ENCODE measurements around the gene SCUBE3.

The SCUBE3 gene

DNA sequence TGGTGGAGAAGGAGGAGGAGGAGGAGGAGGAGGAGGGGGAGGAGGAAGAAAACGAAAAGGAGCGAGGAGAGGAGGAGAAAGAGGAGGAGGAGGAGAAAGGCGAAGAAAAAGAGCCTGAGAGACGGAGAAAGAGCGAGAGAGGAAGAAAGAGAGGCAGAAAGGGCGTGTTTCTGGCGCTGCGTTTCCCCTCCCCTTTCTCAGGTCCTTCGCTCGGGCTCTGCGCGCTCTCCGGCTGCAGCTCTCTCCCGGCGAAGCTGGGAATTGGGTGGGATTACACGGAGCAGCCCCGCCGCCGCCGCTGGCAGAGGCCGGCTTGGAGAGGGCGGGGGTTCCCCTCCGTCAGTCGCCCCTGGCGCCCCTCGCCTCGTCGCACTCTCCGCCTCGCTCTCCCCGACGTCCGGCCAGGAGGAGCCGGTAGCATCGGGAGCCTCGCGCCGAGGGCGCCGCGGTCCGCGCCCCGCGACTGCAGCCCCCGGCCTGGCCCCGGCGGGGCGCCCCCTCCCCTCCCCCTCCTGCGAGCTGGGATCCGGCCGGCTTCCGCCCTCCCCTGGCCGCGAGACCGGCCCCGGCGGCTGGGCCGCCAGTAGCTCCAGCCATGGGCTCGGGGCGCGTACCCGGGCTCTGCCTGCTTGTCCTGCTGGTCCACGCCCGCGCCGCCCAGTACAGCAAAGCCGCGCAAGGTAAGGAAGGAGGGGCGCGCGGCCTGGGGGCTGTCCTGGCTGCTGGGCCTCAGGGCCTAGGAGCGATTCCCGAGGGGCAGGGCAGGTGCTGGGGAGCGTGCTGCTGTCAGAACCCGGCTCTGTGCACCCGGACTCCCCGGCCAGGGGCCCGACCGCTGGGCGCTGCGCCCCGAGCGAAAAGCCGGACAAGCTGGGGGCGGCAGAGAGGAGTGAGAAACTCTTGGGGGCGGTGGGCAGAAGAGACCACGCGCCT lies at the start of gene SCUBE3:
SCUBE3 (plus strand) TSS at position 133 of the 933 bp plus-strand sequence; CDS start at position 596, 463 bp downstream.
- no peak for DNase-seq (ENCODE audit: low spot score)

DNA sequence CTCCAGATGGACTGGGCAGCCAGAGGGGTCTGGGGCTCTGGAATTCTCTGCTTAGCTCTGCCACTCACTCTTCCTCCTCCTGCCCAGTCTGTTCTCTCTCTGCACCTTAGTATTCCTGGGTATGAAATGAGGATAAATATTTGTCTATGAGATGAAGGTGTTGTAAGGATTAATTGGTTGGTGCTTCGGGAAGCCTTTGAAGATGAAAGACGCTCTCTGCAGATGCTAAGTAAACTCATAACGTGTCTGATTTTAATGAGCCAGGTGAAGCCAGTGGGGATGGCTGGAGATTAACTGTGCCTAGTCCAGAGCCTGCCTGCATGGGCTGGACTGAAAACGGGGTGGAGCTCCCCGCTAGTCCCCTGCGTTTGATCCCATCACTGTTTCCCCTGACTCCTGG lies 49.5 kb upstream of the SCUBE3 start:
- DNase-seq (ENCODE audit: low spot score) = no peak

DNA sequence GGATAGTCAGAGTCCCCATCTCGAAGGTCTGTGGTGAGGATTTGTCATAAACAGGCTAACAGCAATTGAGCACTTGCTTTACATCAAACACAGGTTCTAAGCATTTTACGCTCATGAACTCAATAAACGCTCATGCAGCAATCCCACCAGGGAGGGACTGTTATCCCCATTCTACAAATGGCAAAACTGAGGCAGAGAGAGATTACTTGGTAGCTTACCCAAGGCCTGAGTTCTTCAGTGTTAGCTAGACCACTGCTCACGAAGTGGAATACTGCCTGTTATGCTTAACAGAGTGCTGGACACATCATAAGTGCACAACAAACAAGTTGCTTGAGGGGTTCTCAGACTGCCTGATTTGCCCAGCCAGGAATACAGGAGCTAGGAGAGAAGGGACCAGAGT lies 48.9 kb upstream of the SCUBE3 start:
- DNase-seq (ENCODE audit: low spot score) = no peak

DNA sequence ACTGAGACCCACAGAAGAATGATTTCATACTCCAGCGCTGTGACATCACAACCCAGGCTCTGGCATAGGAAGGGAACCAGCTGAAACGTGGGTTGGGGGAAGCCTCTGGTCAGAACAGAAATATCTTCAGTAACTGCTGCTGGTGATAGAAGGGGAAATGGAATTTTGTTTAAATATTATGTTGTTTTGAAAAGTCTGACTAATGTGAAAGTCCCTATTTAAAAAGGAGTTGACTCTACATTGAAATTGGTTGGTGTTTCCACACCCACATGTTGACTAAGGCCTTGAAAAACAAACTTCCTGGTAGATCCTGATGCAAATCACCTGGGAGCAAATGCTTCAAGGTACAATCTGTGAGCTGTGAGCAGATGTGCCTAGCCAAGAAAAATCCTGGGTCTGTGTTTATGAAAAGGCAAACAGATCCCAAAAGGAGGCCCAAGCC lies 48.1 kb upstream of the SCUBE3 start:
- DNase-seq (ENCODE audit: low spot score) = no peak

DNA sequence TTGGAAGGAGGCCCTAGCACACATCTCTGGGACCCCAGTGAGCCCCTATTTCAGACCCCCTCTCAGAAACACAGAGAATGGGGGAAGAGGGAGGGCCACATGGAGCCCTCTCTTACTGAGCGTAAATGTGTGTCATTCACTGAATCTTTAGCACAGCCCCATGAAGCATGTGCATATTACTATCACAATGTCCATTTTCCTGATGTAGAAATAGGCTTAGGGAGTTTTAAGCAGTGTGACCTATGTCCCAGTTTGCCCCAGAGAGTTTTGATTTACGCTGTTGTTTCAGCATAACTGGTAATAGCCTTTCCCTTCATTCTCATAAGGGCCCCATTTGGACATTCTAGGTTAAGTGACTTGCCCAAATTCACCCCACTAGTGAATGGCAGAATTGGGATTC lies 47.6 kb upstream of the SCUBE3 start:
- no peak for DNase-seq (ENCODE audit: low spot score)

DNA sequence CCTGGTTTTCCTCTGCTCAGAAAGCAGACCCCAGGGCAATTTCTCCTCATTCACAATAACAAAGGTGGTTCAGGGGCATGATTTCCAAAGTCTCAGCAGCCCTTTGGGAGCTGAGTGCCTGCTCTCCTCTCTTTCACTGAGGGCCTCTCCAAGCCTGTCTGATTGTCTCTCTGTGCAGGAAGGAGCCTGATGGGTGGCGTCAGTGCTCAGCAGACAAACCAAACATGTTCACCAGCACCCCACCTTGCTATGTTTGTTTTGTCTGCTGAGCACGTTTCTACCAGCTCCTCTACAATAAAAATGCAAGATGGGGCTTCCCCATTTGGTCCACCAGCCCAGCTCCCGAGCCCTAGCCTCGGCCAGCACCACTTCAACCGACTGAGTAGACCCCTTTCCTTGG lies 47.2 kb upstream of the SCUBE3 start:
- no peak for DNase-seq (ENCODE audit: low spot score)

DNA sequence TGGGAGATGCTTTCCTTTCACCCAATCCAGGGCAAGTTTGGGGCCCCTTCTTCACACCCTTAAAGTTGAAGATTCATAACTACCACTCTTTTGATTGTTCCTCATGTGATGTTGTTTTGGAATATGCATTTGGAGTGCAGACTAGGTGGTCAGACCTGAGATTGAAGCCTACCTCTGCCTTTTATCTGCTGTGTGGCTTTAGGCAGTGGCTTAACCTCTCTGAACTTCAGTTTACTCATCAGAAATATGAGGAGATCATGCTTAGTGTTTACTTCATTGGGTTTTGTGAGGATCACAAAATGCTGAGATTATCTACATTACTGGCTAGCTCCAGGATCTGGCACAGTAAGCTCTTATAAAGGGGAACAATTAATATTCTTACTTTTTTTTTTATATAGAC lies 46.3 kb upstream of the SCUBE3 start:
- DNase-seq (ENCODE audit: low spot score) = no peak

DNA sequence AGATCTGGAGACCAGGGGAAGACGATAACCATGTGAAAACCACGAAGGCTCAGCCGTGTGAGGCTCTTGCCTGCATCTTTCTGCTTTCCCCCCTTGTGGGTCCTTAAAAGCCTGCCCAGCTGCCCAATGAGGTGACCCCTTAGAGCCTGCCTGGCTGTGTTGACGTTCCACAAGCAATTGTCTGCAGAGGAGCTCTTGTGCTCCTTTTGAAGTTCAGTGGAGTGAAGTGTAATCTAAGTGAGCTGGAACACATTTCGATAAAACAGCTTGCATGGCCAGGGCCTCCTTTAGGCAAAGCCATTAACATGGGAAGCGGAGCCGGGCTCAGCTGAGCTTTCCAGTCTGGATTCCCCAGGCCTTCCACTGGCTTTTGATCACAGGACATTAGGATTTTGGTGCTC lies 45.3 kb upstream of the SCUBE3 start:
- DNase-seq (ENCODE audit: low spot score) = no peak

DNA sequence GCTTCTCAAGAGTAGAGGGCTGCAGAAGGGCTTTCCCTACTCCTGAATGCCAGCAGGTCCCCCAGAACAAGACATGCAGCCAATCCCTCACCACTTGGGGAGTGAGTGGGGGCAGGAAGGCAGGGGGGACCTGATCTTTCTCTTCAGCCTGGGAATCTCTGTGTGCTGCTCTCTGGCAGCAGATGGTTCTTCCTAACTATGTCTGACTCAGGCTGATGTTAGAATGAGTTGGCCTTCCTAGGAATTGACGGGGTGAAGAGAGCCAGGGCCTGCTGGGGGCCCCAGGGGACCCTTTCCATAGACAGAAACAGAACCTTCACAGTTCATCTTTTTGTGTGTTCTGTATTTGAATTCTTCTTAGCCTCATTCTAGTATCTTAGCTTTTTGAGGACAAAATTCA lies 43.6 kb upstream of the SCUBE3 start:
- no peak for DNase-seq (ENCODE audit: low spot score)

DNA sequence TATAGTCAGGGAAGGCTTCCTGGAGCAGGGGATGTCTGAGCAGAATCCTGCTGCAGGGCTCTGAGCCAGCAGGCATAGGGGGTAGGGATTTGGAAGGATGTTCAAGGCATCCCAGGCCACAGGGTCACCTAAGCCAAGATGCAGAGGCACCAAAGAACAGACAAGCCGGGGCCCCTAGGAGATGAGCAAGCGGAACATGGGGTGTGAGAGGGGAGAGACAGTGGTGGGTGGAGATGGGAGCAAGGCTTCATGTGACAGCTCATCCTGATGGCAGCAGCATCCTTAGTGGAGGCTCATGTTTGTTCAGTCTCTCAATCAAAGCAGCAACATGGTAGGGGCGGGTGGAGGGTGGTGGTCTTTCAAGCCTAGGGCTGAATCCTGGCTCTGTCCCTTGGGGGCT lies 42.9 kb upstream of the SCUBE3 start:
- no peak for DNase-seq (ENCODE audit: low spot score)

DNA sequence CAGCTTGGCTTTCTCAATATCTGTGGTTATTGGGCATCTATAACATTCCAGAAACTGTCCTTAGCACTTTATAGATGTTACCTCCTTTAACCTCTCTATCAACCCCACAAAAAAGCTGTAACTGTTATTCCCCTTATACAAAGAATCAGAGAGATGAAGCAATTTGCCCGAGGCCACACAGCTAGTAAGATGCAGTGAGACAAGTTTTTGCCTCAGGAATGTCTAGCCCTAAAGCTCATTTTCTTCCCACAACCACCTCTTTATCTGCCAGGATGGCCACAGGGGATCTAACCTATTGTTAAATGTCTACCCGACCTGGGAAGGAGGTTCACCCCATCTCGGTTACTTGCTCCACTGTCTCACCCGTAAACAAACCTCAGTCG lies 40.7 kb upstream of the SCUBE3 start:
- no peak for DNase-seq (ENCODE audit: low spot score)

DNA sequence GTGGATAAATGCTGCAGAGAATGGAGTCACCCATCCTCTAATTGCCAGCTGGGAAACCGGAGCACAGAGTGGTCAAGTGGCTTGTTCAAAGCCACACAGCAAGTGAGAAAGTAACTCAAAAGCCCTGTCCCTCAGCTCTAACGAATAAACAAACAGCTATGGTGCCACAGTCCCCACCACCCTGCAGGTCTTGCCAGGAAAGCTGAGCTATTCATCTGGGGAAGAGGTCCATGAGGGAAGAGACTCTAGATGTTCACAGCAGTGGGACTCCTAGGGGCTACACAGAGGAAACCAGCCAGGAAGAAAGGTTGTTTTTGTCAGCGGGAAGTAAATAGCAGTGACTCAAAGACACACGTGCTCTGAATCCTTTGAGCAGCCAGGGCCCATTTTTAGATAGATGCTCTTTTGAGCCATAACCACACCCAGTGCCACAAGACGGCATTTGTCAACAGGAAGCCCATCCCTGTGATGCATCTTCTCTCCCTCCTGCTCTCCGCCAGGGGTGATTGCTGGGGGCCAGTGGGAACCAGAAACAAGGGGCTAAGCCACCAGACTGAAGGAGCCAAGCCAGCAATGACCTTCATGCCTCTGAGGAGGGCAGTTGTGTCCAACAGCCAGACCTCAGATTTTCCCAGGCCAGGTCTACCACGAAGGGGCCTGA lies 40.2 kb upstream of the SCUBE3 start:
- DNase-seq (ENCODE audit: low spot score) = peak; percentile 7

DNA sequence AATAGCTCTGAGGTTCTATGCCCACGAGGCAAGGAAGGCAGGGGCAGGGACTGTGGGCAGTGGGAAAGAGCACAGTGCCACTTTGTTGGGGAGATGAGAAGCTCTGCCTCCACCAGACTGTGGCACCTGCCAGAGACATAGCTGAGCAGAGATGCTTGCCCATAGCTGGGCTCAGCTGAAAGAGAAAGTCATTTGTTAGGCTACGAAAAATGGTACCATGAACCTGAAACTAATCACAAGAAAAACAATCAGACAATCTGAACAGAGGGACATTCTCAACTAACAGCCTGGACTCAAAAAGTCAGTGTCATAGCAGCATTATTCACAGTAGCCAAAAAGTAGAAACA lies 39.7 kb upstream of the SCUBE3 start:
- no peak for DNase-seq (ENCODE audit: low spot score)

DNA sequence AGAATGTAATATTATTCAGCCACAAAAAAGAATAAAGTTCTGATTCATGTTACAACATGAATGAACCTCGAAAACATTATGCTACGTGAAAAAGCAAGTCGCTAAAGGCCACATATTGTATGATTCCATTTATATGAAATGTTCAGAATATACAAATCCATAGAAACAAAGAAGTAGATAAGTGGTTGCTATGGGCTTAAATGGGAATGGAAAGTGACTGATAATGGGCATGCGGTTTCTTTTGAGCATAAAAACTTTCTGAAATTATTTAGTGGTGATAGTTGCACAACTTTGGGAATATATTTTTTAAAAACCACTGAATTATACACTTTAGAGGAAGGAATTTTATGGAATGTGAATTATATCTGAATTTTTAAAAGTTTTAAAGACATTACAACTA lies 39.3 kb upstream of the SCUBE3 start:
- DNase-seq (ENCODE audit: low spot score) = no peak

DNA sequence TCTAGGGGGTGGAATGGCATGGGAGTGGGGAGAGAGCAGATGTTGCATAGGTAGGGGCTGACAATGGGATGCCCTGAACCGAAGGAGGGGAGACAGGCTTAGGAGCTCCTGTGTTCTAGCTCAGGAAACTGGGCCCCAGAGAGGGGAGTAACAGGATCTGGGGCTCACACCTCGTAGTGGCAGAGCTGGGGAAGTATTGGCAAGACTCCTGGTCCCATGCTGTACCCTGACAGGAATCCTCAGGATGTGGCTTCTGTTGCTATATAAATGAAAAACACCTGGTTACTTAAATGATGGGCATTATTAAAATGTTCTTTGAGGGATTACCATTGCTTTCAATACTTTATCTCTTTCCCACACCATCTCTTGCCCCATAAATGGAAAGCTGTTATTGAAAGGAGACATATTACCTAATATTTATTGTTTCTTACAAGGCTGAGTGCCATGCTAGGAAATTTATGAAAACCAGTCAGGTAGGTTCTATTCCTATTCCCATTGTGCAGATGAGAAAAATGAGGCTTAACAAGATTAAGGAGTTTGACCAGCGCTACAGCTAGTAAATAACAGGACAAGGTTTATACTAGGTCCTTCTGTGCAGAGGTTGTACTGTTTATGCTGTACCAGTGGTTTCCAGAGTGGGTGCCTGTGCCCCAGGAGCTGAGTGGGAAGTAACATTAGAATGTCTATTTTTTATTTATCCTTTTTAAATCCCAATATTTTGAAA lies 37.3 kb upstream of the SCUBE3 start:
- no peak for DNase-seq (ENCODE audit: low spot score)

DNA sequence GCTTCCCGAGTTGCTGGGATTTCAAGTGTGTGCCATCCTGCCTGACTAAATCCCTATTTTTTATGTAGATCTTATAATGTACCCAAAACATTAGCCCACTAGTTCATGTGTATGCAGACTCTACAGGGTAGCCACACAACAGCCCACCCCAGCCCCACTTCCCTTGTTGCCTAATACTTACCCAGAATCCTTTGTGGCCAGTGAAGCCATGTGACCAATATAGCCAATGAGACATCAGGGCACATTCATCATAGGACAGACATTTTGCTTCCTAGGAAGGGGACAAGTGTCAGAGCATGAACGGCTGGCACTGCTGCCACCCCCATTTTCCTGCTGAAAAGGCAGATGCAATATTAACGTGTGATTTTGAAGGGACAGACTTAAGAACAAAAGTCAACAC lies 36.6 kb upstream of the SCUBE3 start:
- no peak for DNase-seq (ENCODE audit: low spot score)

DNA sequence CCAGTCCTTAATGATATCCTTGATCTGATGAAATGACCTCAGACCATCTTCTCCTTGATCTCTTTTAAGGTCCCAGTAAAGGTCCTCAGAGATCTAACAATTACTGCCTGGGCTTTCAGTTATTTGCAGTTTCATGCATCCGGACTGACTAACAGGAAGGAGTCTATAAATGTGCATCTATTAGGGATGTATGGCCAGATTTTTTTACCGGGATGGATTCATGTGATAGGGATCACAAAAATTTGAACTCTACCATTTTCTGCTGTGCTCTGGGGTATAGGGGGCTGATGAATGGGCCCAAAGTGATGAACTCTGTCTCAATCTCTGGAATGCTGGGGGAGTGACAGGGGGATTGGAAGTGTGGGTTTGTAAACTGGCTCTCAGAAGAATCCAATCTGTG lies 36.2 kb upstream of the SCUBE3 start:
- no peak for DNase-seq (ENCODE audit: low spot score)

DNA sequence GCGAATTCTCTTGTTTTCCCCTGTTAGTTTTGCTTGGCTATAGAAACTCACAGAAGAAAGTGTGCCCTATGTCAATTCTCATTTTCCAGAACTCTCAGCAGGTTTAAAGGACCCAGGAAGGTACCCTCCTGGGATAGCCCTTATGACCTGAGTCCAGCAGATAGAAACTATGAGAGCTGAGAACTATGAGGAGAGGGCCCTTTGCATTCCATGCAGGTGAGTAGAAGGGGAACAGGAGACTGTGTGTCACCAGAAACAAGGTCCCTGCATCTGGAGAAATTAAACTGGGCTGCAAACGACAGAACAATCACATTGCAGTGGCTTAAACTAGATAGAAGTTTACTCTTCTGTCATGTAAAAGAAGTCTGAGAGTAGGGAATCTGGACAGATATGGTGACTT lies 35.7 kb upstream of the SCUBE3 start:
- no peak for DNase-seq (ENCODE audit: low spot score)

DNA sequence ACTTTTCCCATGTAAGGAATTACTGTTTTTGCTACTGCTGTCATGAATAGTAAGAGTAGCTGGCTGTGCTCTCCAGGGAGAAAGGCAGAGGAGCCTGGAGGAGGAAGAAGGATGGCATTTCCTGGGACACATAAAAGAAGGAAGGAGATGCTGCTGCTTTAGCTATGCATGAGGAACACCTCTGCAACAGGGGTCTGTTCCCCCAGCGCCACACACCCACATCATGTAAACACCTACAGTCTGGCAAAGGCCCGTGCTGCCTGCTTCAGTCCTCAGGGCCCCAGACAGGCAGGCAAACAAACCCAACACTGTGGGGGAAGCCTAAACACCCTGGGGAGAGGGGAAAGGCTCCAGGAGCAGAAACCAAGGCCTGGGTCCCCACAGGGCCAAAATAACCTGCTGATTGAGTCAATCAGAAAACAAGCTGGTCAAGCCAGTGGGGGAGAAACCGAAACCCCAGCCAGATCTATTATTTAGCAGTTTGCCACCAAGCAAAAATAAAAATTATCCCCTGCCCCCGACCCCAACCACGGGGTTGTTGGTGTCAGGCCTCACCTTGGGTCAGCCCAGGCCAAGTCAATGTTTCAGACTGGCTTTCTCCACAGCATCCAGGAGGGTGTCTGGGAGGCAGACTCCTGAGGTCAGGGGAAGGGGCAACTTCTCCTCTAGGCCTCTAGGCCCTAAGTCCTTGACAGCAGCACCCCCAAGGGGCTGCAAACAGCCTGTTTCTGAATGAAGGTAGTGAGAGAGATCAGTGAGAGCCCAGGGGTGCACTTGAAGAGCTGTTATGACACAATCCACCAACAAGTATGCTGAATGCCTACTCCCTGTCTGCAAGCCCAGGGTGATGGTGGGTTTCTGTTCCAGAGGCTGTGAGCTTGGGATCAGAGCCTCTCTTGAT lies 34.6 kb upstream of the SCUBE3 start:
- no peak for DNase-seq (ENCODE audit: low spot score)

DNA sequence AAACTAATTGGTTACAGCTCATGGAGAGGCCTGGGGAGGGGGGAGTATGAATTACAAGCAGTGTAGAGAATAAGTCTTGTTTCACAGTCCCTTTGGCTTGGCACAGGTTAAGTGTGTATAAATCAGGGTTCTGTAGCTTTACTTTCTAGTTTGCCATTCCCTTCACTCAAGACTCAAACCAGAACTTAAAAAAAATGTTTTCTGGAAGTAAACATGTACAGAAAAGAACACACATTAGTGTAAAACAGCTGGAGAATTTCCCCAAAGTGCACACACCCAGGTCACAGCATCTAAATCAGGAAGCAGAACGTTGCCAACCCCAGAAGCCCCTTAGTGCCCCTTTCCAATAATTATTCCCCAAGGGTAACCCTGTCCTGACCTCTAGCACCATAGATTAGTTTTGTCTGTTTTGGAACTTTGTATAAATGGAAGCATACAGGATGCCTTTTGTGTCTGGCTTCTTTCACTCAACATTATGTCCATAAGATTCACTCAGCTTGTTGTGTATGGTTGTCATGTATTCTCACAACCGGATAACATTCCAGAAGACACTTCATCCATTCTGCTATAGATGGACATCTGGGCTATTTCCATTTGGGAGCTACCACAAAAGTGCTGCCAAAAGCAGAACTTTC lies 33.7 kb upstream of the SCUBE3 start:
- no peak for DNase-seq (ENCODE audit: low spot score)

DNA sequence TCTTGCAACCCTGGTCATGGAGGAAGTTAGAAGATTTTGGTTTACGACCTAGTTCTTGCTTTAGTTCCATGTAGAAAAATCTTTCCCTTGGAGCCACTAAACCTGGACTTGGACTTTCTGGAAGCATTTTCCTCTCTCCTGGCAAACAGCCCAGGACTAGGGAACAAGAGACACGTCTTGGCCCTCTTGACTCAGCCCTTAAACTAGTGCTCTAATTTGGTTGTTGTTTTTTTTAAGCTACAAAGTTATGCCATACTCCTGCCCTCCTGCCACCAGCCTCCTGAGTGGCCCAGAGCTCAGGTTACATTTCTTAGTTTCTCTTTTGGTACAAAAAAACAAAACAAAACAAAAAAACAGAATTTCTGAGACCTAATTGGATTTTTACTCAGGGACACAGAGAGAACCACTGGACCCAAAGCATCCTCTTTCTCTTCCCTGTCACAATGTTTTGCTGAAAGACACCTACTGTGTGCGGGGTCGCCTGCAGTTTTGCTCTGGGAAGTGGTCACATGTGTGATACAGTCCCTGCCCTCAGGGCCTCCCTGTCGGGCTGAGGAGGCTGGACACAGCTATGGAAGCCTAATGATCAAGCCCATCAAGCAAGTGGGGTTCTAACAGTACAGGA lies 32.3 kb upstream of the SCUBE3 start:
- no peak for DNase-seq (ENCODE audit: low spot score)

Measured in CD4-positive, alpha-beta T cell treated with Interleukin-15 for 4 hours (primary cell).